ENCODE results near the gene GNAO1. TPM values are rescaled to one million over a fixed set of nuclear protein-coding genes. Genes with fewer than 3 reads are reported as not detected.

GNAO1 gene
- polyA plus RNA-seq, 1 of the 3 experiments (the other 2 are of a cell fraction), result 0.30 TPM

DNA sequence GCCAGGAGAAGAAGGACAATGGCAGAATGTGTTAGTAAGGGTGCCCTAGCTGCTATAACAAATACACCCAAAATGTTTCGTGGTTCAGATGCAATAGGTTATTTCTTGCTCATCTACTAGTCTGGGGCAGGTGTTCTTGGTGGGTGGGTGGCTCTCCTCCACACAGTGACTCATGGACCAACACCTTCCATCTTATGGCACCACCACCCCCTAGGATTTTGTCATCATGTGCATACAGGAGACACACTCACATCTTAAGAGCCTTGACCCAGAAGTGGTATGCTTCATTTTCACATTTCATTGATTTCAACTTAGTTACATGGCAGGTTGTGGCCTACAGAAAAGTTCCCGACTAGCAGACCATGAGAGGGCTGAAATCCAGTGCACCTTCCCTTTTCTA is 119.4 kb downstream of the GNAO1 start:
- Histone ChIP-seq H3K27ac (ENCODE audit: low read depth in 2 of 2, low read length in 1 of 2) (no peak overlapping the region), H3K4me1 (ENCODE audit: control insufficient read depth in 1 of 2, insufficient read depth in 2 of 2, low read depth in 1 of 2, low read length in 1 of 2) (peaks cover 0 to 22% of the 10 kb centered on the region in 2 experiments; a peak in 1 of 4 replicates), H3K9me3 (no peaks in the 10 kb centered on the region), H3K9ac (no peak overlapping the region), H3K4me2 (no peak overlapping the region), H3K27me3 (ENCODE audit: insufficient read depth) (no peaks in the 10 kb centered on the region; the same call in 1 of the 2 replicates), H3K36me3 (replicated peaks in 1 of 2; ENCODE audit: control insufficient read depth in 1 of 2, insufficient read depth in 2 of 2, low read length in 1 of 2) (no peaks in the 10 kb centered on the region), H3K79me2 (ENCODE audit: insufficient read depth) (no peaks in the 10 kb centered on the region), H4K20me1 (ENCODE audit: insufficient read depth) (no peaks in the 10 kb centered on the region), H3K9me2 (no peaks in the 10 kb centered on the region), H3F3A (replicated peaks; ENCODE audit: insufficient read depth) (no peaks in the 10 kb centered on the region), H3K4me3 (ENCODE audit: low read depth in 2 of 2, low read length in 1 of 2) (no peak overlapping the region), H2AFZ (ENCODE audit: low read depth) (no peak overlapping the region)
- ChIA-PET POLR2A (interaction anchor here (1.0 kb wide), 1 partner anchor 119 kb away, joined by 3 read pairs; the partner anchor contains the start of gene GNAO1), CTCF (interaction anchor here (0.6 to 4.6 kb wide), 3 partner anchors 8 to 268 kb away, joined by 3 to 24 read pairs (median 3); no protein-coding TSS in a partner anchor)
- 19% methylated on average over 2 of the region's 2 CpGs for WGBS (ENCODE audit: low lambda C conversion rate)
- TF ChIP-seq EZH2phosphoT487 (IDR thresholded peaks at IDR 0.05; ENCODE audit: borderline replicate concordance, low read depth) (no peak), JUND (IDR thresholded peaks at IDR 0.05) (no peak), ELF1 (IDR thresholded peaks at IDR 0.05) (no peak), MEF2A (IDR thresholded peaks at IDR 0.05; ENCODE audit: borderline replicate concordance, low read depth) (no peak), RFX5 (IDR thresholded peaks at IDR 0.05; ENCODE audit: low read length) (no peak), YY1 (IDR thresholded peaks at IDR 0.05; ENCODE audit: low read depth) (no peak), NRF1 (IDR thresholded peaks at IDR 0.05; ENCODE audit: low read depth, low read length) (no peak), TCF12 (IDR thresholded peaks at IDR 0.05) (no peak)
- TF ChIP-seq, protein P1, sequence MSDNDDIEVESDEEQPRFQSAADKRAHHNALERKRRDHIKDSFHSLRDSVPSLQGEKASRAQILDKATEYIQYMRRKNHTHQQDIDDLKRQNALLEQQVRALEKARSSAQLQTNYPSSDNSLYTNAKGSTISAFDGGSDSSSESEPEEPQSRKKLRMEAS (IDR thresholded peaks at IDR 0.05; ENCODE audit: low read depth), result no peak
- TF ChIP-seq, protein P2, sequence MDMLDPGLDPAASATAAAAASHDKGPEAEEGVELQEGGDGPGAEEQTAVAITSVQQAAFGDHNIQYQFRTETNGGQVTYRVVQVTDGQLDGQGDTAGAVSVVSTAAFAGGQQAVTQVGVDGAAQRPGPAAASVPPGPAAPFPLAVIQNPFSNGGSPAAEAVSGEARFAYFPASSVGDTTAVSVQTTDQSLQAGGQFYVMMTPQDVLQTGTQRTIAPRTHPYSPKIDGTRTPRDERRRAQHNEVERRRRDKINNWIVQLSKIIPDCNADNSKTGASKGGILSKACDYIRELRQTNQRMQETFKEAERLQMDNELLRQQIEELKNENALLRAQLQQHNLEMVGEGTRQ (IDR thresholded peaks at IDR 0.05; ENCODE audit: borderline replicate concordance, low read depth, low read length), result no peak
- DNase-seq, result no peak

DNA sequence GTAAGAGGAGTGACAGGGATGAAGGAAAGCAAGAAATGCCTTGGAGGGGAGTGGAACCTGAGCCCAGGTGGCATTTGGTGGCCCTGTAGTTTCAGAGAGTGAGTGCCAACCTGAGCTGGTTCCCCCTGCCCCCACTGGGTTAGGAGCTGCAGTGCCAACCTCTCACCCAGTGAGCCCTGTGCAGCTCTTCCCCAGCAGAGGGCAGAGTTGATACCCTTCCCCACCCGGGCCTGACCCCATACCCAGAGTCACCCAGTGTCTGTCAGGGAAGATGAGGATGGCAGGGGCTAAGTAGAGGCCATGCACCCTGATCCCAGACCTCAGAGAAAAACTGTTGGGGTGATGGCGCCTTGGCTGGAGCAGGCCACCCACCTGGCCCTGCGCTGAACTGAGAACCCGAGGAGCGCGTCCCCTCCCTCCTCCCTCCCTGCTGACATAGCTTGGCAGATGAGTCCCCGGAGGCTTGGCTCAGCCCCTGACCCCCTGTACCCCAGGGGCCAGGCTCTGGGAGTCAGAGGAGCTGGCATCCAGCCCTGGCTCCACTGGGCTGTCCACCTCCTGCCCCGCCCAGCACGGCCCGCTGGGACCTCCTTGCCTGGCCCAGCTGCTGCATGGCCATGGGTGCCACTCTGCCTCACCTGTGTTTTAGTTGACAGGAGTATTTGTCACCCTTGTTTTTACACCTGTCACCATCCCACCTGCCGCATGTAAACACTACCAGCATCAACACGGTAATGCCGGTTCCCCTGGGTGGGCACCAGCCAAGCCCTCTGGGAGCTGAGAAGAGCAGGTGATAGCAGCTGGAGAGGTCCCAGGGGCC is 120.1 kb downstream of the GNAO1 start:
- no peaks in the 10 kb centered on the region for H3K36me3 ChIP-seq (replicated peaks in 1 of 2; ENCODE audit: control insufficient read depth in 1 of 2, insufficient read depth in 2 of 2, low read length in 1 of 2)
- H4K20me1 ChIP-seq (ENCODE audit: insufficient read depth), result no peaks in the 10 kb centered on the region
- H3K79me2 ChIP-seq (ENCODE audit: insufficient read depth), result no peaks in the 10 kb centered on the region
- H3K9ac ChIP-seq, result no peak overlapping the region
- ChIA-PET CTCF (interaction anchor here (0.6 to 4.6 kb wide), 5 partner anchors 7 to 269 kb away, joined by 3 to 24 read pairs (median 4); no protein-coding TSS in a partner anchor), POLR2A (interaction anchor here (1.0 kb wide), 1 partner anchor 120 kb away, joined by 3 read pairs; the partner anchor contains the start of gene GNAO1)
- H3K9me3 ChIP-seq, result no peaks in the 10 kb centered on the region
- no peak overlapping the region for H2AFZ ChIP-seq (ENCODE audit: low read depth)
- H3K4me3 ChIP-seq (ENCODE audit: low read depth in 2 of 2, low read length in 1 of 2), result no peak overlapping the region
- WGBS (ENCODE audit: low lambda C conversion rate), result 50% methylated on average over 2 of the region's 13 CpGs
- H3F3A ChIP-seq (replicated peaks; ENCODE audit: insufficient read depth), result no peaks in the 10 kb centered on the region
- DNase-seq, result no peak
- H3K4me2 ChIP-seq, result no peak overlapping the region
- H3K27ac ChIP-seq (ENCODE audit: low read depth in 2 of 2, low read length in 1 of 2), result no peak overlapping the region
- no peaks in the 10 kb centered on the region for H3K9me2 ChIP-seq
- no peaks in the 10 kb centered on the region; the same call in 1 of the 2 replicates for H3K27me3 ChIP-seq (ENCODE audit: insufficient read depth)
- H3K4me1 ChIP-seq (ENCODE audit: control insufficient read depth in 1 of 2, insufficient read depth in 2 of 2, low read depth in 1 of 2, low read length in 1 of 2), result peaks cover 0 to 18% of the 10 kb centered on the region in 2 experiments; a peak in 1 of 4 replicates
- no peak for TF ChIP-seq NFIC (IDR thresholded peaks at IDR 0.05; ENCODE audit: borderline replicate concordance)
- no peak for TF ChIP-seq TCF12 (IDR thresholded peaks at IDR 0.05)
- TF ChIP-seq, protein P3, sequence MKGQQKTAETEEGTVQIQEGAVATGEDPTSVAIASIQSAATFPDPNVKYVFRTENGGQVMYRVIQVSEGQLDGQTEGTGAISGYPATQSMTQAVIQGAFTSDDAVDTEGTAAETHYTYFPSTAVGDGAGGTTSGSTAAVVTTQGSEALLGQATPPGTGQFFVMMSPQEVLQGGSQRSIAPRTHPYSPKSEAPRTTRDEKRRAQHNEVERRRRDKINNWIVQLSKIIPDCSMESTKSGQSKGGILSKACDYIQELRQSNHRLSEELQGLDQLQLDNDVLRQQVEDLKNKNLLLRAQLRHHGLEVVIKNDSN (IDR thresholded peaks at IDR 0.05; ENCODE audit: borderline replicate concordance, low read depth), result no peak
- TF ChIP-seq, protein P4, sequence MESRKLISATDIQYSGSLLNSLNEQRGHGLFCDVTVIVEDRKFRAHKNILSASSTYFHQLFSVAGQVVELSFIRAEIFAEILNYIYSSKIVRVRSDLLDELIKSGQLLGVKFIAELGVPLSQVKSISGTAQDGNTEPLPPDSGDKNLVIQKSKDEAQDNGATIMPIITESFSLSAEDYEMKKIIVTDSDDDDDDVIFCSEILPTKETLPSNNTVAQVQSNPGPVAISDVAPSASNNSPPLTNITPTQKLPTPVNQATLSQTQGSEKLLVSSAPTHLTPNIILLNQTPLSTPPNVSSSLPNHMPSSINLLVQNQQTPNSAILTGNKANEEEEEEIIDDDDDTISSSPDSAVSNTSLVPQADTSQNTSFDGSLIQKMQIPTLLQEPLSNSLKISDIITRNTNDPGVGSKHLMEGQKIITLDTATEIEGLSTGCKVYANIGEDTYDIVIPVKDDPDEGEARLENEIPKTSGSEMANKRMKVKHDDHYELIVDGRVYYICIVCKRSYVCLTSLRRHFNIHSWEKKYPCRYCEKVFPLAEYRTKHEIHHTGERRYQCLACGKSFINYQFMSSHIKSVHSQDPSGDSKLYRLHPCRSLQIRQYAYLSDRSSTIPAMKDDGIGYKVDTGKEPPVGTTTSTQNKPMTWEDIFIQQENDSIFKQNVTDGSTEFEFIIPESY (IDR thresholded peaks at IDR 0.05; ENCODE audit: borderline replicate concordance, low read depth), result no peak
- TF ChIP-seq FOSL2 (IDR thresholded peaks at IDR 0.05; ENCODE audit: borderline replicate concordance, low read depth), result no peak
- TF ChIP-seq, protein P5, sequence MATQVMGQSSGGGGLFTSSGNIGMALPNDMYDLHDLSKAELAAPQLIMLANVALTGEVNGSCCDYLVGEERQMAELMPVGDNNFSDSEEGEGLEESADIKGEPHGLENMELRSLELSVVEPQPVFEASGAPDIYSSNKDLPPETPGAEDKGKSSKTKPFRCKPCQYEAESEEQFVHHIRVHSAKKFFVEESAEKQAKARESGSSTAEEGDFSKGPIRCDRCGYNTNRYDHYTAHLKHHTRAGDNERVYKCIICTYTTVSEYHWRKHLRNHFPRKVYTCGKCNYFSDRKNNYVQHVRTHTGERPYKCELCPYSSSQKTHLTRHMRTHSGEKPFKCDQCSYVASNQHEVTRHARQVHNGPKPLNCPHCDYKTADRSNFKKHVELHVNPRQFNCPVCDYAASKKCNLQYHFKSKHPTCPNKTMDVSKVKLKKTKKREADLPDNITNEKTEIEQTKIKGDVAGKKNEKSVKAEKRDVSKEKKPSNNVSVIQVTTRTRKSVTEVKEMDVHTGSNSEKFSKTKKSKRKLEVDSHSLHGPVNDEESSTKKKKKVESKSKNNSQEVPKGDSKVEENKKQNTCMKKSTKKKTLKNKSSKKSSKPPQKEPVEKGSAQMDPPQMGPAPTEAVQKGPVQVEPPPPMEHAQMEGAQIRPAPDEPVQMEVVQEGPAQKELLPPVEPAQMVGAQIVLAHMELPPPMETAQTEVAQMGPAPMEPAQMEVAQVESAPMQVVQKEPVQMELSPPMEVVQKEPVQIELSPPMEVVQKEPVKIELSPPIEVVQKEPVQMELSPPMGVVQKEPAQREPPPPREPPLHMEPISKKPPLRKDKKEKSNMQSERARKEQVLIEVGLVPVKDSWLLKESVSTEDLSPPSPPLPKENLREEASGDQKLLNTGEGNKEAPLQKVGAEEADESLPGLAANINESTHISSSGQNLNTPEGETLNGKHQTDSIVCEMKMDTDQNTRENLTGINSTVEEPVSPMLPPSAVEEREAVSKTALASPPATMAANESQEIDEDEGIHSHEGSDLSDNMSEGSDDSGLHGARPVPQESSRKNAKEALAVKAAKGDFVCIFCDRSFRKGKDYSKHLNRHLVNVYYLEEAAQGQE (IDR thresholded peaks at IDR 0.05; ENCODE audit: low read depth, low read length), result no peak
- 0 out of 2 replicates have a peak, but pooled peaks have one; percentile 14 for TF ChIP-seq RAD21 (IDR thresholded peaks at IDR 0.05; ENCODE audit: low read length)
- no peak for TF ChIP-seq TEAD4 (IDR thresholded peaks at IDR 0.05; ENCODE audit: borderline replicate concordance, insufficient read depth)
- TF ChIP-seq GATA2 (CRISPR knock-in tag; IDR thresholded peaks at IDR 0.05), result no peak
- TF ChIP-seq RXRA (IDR thresholded peaks at IDR 0.05; ENCODE audit: borderline replicate concordance, low read depth), result no peak
